Muscle of back (tissue), 11 donors: Measurements from ENCODE around the gene NOS1. TPM values are rescaled to one million over a fixed set of nuclear protein-coding genes. Genes with fewer than 3 reads are reported as not detected.

Experiments
- DNase-seq, 3 donors: peaks; one replicate each; pipeline versions ENCODE4 v3.0.0 to v3.0.0-alpha.2; 2013
- polyA plus RNA-seq, 10 donors: library from polyadenylated mRNA; unstranded; fragments of 120-200 nt; gene quantifications; one replicate each; pipeline ENCODE4 v1.2.1, GENCODE V29; 2013; ENCODE audit not compliant: insufficient read length in 10 of 10

NOS1 gene
- polyA plus RNA-seq, 10 donors = 0.07 to 1.7 (median 0.48) TPM

GRCh38 chr12:117172168-117172567, 189.3 kb downstream of the NOS1 start:
- DNase-seq = no peak

- DNase-seq = no peak
Observed at GRCh38 chr12:117171499-117172162, 189.8 kb downstream of the NOS1 start.

- DNase-seq = no peak
Observed at GRCh38 chr12:117169548-117169947, 191.9 kb downstream of the NOS1 start.

- no peak for DNase-seq
Observed at GRCh38 chr12:117168976-117169375, 192.4 kb downstream of the NOS1 start.

- no peak for DNase-seq
Observed at GRCh38 chr12:117167769-117168168, 193.7 kb downstream of the NOS1 start.

GRCh38 chr12:117166107-117166506, 195.3 kb downstream of the NOS1 start:
- DNase-seq = no peak

GRCh38 chr12:117165342-117165741, 196.1 kb downstream of the NOS1 start:
- DNase-seq = no peak

- no peak for DNase-seq
Observed at GRCh38 chr12:117162633-117163032, 198.8 kb downstream of the NOS1 start.

GRCh38 chr12:117162167-117162539, 199.3 kb downstream of the NOS1 start:
- DNase-seq = no peak

GRCh38 chr12:117161460-117162166, 199.8 kb downstream of the NOS1 start:
- no peak for DNase-seq

- no peak for DNase-seq
Observed at GRCh38 chr12:117159674-117160073, 201.8 kb downstream of the NOS1 start.

GRCh38 chr12:117158911-117159553, 202.4 kb downstream of the NOS1 start:
- DNase-seq = no peak

Other genes with a start within 250 kb of the NOS1 start
- 10 to 100 TPM; 20.6 to 27.3 (median 23.4) TPM for gene FBXO21, start 171.2 kb downstream of the NOS1 start, polyA plus RNA-seq